Measurements from ENCODE around the gene KLHL6.
"Not testable (repeated sequence)": the region's sequence is repeated elsewhere in the genome, so short reads cannot be mapped to it uniquely, and the experiment has no call there.

KLHL6 gene

DNA sequence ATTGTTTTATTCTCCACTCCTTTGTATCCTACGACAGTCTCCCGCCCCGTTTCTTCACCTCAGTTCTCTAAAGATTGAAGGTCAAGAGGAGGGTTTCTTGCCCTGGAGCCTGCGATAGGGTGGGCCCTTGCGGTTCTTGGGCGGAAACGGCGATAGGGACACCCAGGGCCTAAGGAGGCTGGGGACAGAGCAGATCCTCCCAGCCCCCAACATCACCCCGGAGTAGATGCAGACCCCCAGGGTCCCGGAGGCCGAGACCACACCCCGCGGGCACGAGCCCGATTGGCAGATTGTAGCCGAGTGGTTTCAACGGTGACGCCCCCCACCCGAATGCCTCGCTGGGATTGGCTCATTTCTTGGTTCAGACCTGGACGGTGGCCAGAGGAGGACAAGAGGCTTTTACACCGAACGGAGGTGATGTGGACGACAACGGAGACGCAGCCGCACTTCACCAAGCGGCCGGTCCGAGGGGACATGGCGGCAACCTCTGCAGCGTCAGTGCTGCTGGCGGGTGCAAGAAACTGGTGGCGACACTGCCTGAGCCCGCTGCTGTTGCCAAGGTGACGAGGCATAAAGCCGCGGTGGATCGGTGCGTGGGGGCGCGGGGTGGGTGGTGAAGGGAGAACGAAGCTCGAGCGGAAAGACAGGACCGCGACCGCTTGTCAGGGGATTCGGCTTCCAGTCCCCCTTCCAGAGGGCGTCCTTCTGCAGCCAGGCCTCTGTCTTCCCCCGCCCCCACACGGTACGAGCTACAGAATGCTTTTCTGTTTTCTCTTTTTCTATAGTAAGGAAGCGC lies 108.1 kb downstream of the KLHL6 start:
- peak; percentile 46 for DNase-seq (ENCODE audit: low read depth)
- H3K4me3 ChIP-seq (ENCODE audit: low read length), result peak overlapping the region; percentile 95
- TF ChIP-seq, protein P1, sequence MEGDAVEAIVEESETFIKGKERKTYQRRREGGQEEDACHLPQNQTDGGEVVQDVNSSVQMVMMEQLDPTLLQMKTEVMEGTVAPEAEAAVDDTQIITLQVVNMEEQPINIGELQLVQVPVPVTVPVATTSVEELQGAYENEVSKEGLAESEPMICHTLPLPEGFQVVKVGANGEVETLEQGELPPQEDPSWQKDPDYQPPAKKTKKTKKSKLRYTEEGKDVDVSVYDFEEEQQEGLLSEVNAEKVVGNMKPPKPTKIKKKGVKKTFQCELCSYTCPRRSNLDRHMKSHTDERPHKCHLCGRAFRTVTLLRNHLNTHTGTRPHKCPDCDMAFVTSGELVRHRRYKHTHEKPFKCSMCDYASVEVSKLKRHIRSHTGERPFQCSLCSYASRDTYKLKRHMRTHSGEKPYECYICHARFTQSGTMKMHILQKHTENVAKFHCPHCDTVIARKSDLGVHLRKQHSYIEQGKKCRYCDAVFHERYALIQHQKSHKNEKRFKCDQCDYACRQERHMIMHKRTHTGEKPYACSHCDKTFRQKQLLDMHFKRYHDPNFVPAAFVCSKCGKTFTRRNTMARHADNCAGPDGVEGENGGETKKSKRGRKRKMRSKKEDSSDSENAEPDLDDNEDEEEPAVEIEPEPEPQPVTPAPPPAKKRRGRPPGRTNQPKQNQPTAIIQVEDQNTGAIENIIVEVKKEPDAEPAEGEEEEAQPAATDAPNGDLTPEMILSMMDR (conservative IDR thresholded peaks at IDR 0.05; ENCODE audit: low read depth, low read length), result peak; percentile 6

DNA sequence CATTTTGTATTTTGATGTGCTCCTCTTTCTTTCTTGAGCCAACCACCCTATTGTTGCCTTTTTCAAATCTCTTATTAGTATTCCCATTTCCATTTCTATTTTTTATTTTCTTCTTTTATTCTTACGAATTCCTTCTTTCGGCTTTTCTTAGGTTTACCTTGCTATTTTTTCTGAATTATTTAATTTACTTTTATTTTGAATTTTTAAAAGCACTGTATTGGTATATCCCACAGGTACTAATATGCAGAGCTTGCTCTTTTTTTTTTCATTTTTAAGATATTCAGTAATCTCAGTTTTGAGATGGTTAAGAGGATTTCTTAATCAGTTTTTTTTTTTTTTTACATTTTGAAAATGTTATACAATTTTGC lies 108.7 kb downstream of the KLHL6 start:
- peak overlapping the region; percentile 95 for H3K4me3 ChIP-seq (ENCODE audit: low read length)
- TF ChIP-seq, protein P1 (conservative IDR thresholded peaks at IDR 0.05; ENCODE audit: low read depth, low read length), result no peak
- DNase-seq (ENCODE audit: low read depth), result no peak

DNA sequence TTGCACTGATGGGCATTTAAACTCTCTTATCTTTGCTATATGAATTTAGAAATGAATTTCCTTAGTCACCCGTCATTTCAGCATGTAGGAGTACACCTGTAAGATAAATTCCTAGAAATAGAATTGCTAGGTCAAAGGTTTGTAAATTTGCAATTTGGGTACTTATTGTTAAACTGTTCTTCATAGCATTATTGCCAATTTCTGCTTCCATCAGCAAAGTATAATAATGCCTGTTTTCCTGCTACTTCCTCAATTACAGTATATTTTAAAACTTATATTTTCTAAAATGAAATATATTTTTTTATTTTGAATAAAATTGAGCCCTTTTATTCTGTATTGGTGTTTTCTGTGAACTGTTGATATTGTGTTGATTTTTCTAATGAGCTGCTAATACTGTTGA lies 110.8 kb downstream of the KLHL6 start:
- DNase-seq (ENCODE audit: low read depth), result no peak
- TF ChIP-seq, protein P1 (conservative IDR thresholded peaks at IDR 0.05; ENCODE audit: low read depth, low read length), result no peak
- H3K4me3 ChIP-seq (ENCODE audit: low read length), result no peak overlapping the region

DNA sequence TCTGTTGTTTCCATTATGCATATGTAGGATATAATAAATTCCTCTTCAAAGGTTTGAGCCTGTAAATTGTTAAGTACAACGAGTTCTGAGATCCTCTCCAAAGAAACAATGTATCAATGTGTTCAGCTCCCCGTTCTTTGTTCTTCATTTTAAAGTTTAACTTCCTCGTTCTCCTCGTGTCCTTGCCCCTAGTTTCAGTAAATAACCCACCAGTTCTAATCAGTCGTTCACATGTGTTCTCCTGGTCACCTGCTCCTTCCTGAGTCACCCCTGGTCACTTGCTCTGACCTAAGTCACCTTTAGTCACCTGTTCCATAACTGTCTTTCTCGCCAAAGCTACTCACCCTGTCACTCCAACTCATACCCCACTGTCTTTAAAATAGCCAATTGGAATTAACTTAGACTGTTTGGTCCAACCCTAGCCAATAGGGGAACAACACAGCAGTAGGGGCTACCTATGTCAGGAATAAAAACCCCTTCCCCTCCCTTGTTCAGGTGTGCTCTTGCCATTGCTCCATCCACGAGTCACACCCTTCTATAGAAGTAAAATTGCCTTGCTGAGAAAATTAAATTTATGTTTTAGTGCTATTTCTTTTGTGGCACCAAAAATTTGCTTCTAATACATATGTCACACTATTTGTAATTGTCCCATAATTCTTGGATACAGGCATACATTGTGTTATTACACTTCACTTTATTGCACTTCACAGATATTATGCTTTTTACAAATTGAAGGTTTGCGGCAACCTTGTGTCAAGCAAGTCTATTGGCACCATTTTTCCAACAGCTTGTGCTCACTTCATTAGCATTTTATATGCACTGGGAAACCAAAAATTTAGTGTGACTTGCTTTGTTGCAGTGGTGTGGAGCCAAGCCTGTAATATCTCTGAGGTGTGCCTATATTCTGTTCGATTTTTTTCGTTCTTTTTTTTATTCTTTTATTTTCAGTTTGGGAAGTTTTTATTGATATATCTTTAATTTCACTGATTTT lies 111.8 kb downstream of the KLHL6 start:
- TF ChIP-seq, protein P1 (conservative IDR thresholded peaks at IDR 0.05; ENCODE audit: low read depth, low read length), result no peak
- DNase-seq (ENCODE audit: low read depth), result no peak
- no peak overlapping the region for H3K4me3 ChIP-seq (ENCODE audit: low read length)

DNA sequence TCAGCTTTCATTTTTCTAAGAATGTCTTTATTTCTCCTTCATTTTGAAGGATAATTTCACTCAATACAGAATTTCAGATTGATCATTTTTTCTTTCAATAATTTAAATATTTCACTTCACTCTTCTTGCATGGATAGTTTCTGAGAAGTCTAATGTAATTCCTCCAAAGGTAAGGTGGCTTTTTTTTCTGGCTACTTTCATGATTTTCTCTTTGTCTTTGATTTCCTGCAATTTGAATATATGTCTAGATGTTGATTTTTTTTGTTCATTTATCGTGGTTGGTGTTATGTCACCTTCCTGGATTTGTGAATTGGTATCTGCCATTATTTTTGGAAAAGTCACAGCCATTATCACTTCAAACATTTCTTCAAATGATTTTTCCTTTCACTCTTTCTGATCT lies 112.5 kb downstream of the KLHL6 start:
- TF ChIP-seq, protein P1 (conservative IDR thresholded peaks at IDR 0.05; ENCODE audit: low read depth, low read length), result no peak
- DNase-seq (ENCODE audit: low read depth), result no peak
- no peak overlapping the region for H3K4me3 ChIP-seq (ENCODE audit: low read length)

DNA sequence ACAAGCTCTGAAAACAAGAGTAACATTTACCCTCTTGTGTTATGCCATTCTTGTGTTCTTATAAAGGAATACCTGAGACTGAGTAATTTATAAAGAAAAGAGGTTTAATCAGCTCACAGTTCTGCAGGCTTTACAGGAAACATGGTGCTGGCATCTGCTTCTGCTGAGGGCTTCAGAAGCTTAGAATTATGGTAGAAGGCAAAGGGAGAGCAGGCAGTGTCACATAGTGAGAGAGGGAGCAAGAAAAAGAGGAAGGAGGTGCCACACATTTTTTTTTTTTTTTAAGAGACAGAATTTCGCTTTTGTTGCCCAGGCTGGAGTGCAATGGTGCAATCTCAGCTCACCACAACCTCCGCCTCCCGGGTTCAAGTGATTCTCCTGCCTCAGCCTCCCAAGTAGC lies 115.0 kb downstream of the KLHL6 start:
- not testable (repeated sequence) for H3K4me3 ChIP-seq (ENCODE audit: low read length); DNase-seq (ENCODE audit: low read depth)

DNA sequence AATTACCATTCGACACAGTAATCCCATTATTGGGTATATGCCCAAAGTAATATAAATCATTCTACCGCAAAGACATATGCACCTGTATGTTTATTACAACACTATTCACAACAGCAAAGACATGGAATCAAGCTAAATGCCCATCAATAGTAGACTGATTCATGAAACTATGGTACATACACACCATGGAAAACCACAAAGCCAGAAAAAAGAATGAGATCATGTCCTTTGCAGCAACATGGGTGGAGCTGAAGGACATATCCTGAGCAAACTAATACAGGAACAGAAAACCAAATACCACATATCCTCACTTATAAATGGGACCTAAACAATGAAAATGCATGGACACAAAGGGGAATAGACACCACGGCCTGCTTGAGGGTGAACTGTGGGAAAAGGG lies 116.0 kb downstream of the KLHL6 start:
- TF ChIP-seq, protein P1 (conservative IDR thresholded peaks at IDR 0.05; ENCODE audit: low read depth, low read length), result no peak
- no peak for DNase-seq (ENCODE audit: low read depth)
- no peak overlapping the region for H3K4me3 ChIP-seq (ENCODE audit: low read length)
